ENCODE data around the gene UBE2G1.

Gene UBE2G1

GRCh38 chr17:4366327-4367063, at the start of gene UBE2G1:
UBE2G1 (minus strand) TSS chr17:4366675; CDS start chr17:4366316, 359 bp downstream.
- Histone ChIP-seq H3K4me2 (ENCODE audit: low read length) (peak within 1 kb of the TSS; percentile 57), H2AFZ (peak within 1 kb of the TSS; percentile 63), H3K9ac (peak within 1 kb of the TSS; percentile 87), H3K27ac (peak within 1 kb of the TSS; percentile 87), H3K79me2 (peaks cover 11% of the 10 kb centered on the region), H3K4me1 (no peaks in the 10 kb centered on the region), H3K9me3 (ENCODE audit: control insufficient read depth, low read length) (no peaks in the 10 kb centered on the region), H3K27me3 (ENCODE audit: control insufficient read depth, insufficient read depth, low read length) (no peaks in the 10 kb centered on the region), H3K36me3 (ENCODE audit: control insufficient read depth, insufficient read depth, low read length) (no peaks in the 10 kb centered on the region), H3K4me3 (ENCODE audit: low read depth, low read length) (peak within 1 kb of the TSS; percentile 90)
- TF ChIP-seq, protein P1, sequence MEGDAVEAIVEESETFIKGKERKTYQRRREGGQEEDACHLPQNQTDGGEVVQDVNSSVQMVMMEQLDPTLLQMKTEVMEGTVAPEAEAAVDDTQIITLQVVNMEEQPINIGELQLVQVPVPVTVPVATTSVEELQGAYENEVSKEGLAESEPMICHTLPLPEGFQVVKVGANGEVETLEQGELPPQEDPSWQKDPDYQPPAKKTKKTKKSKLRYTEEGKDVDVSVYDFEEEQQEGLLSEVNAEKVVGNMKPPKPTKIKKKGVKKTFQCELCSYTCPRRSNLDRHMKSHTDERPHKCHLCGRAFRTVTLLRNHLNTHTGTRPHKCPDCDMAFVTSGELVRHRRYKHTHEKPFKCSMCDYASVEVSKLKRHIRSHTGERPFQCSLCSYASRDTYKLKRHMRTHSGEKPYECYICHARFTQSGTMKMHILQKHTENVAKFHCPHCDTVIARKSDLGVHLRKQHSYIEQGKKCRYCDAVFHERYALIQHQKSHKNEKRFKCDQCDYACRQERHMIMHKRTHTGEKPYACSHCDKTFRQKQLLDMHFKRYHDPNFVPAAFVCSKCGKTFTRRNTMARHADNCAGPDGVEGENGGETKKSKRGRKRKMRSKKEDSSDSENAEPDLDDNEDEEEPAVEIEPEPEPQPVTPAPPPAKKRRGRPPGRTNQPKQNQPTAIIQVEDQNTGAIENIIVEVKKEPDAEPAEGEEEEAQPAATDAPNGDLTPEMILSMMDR (IDR thresholded peaks at IDR 0.05) = peak; percentile 26

GRCh38 chr17:4412933-4413831, 46.7 kb upstream of the UBE2G1 start:
- Histone ChIP-seq H3K4me3 (ENCODE audit: low read depth, low read length) (no peak overlapping the region), H3K4me1 (no peaks in the 10 kb centered on the region), H3K36me3 (ENCODE audit: control insufficient read depth, insufficient read depth, low read length) (no peaks in the 10 kb centered on the region), H3K27me3 (ENCODE audit: control insufficient read depth, insufficient read depth, low read length) (no peaks in the 10 kb centered on the region), H3K9ac (no peak overlapping the region), H2AFZ (peak overlapping the region; percentile 79), H3K79me2 (no peaks in the 10 kb centered on the region), H3K27ac (no peak overlapping the region), H3K4me2 (ENCODE audit: low read length) (no peak overlapping the region), H3K9me3 (ENCODE audit: control insufficient read depth, low read length) (no peaks in the 10 kb centered on the region)
- TF ChIP-seq, protein P1 (IDR thresholded peaks at IDR 0.05) = peak; percentile 88

DNA sequence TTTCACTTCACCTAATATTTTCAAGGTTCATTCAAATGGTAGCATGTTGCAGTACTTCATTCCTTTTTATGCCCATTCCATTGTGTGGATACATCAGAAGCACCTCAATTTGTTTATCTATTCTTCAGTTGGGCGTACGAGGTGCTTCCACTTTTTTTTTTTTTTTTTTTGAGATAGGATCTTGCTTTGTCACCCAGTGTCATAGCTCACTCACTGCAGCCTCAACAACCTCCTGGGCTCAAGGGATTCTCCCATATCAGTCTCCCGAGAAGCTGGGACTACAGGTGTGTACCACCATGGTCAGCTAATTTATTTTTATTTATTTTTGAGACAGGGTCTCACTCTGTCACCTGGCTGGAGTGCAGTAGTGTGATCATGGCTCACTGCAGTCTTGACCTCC, 44.7 kb upstream of the UBE2G1 start:
- H3K4me2 ChIP-seq (ENCODE audit: low read length) = no peak overlapping the region
- H3K4me1 ChIP-seq = no peaks in the 10 kb centered on the region
- no peaks in the 10 kb centered on the region for H3K79me2 ChIP-seq
- TF ChIP-seq, protein P1 (IDR thresholded peaks at IDR 0.05) = no peak
- H3K36me3 ChIP-seq (ENCODE audit: control insufficient read depth, insufficient read depth, low read length) = no peaks in the 10 kb centered on the region
- H3K4me3 ChIP-seq (ENCODE audit: low read depth, low read length) = no peak overlapping the region
- H3K9me3 ChIP-seq (ENCODE audit: control insufficient read depth, low read length) = no peaks in the 10 kb centered on the region
- no peak overlapping the region for H2AFZ ChIP-seq
- no peak overlapping the region for H3K9ac ChIP-seq
- no peak overlapping the region for H3K27ac ChIP-seq
- H3K27me3 ChIP-seq (ENCODE audit: control insufficient read depth, insufficient read depth, low read length) = no peaks in the 10 kb centered on the region

- TF ChIP-seq, protein P1 (IDR thresholded peaks at IDR 0.05) = no peak
- Histone ChIP-seq H2AFZ (no peak overlapping the region), H3K27me3 (ENCODE audit: control insufficient read depth, insufficient read depth, low read length) (no peaks in the 10 kb centered on the region), H3K4me3 (ENCODE audit: low read depth, low read length) (no peak overlapping the region), H3K4me1 (no peaks in the 10 kb centered on the region), H3K79me2 (no peaks in the 10 kb centered on the region), H3K36me3 (ENCODE audit: control insufficient read depth, insufficient read depth, low read length) (no peaks in the 10 kb centered on the region), H3K4me2 (ENCODE audit: low read length) (no peak overlapping the region), H3K27ac (no peak overlapping the region), H3K9me3 (ENCODE audit: control insufficient read depth, low read length) (no peaks in the 10 kb centered on the region), H3K9ac (no peak overlapping the region)
These were observed 43.2 kb upstream of the UBE2G1 start for GRCh38 chr17:4409659-4410058.
